HepG2 (cell line): ENCODE data around the gene PDE9A. TPM values are rescaled to one million over a fixed set of nuclear protein-coding genes. Genes with fewer than 3 reads are reported as not detected.

Source experiments
- ATAC-seq: fragments of 200-7000 bp; cut with Tn5 transposase; 3 replicates; pipeline ENCODE4 v1.9.1; 2020; ENCODE audit warnings: mild to moderate bottlenecking, moderate library complexity
- BruUV-seq: library from RNA; stranded (reverse); fragments of 400-500 nt; replicated peaks from 2 replicates; lab custom pipeline; 2021; lab: Mats Ljungman, UMichigan
- CTCF ChIA-PET: fragments of 300-600 bp; formaldehyde crosslinking; extraction: SDS; loops from one replicate; lab custom pipeline; 2021; ENCODE audit warnings: low total read pairs, inconsistent platforms, low intra/inter-chr PET ratio; lab: Yijun Ruan, JAX
- POLR2A ChIA-PET: fragments of 350-600 bp; sonication (Branson Sonifier 250); formaldehyde crosslinking; loops from one replicate; lab custom pipeline; 2020; ENCODE audit warnings: antibody characterized with exemption, inconsistent platforms; lab: Yijun Ruan, JAX
- DNase-seq: peaks from one replicate; pipeline ENCODE4 v3.0.0-alpha.2; 2015; ENCODE audit warnings: low spot score
- FAIRE-seq: peaks from 3 replicates; lab custom pipeline; 2011; peaks lifted over from hg19 to GRCh38; lab: Jason Lieb, UNC
- H2AFZ ChIP-seq: one replicate; pipeline ENCODE4 v1.6.1; 2011; ENCODE audit warnings: low read length, inconsistent platforms
- H3K27ac ChIP-seq: fragments of 300-600 bp; 3 replicates; pipeline ENCODE4 v1.8.0; 2011; ENCODE audit warnings: mixed run types, mild to moderate bottlenecking, mixed read lengths, low read length, inconsistent platforms; ENCODE audit not compliant: insufficient read depth; ENCODE audit errors: extremely low read length
- H3K27me3 ChIP-seq, 2 experiments: fragments of 200-600 bp in 1 of 2; 2 replicates in 1 of 2; 3 replicates in 1 of 2; pipeline versions ENCODE4 v1.6.0 to v1.8.0; 2011; ENCODE audit warnings: low read length in 2 of 2, mild to moderate bottlenecking in 2 of 2, moderate library complexity in 2 of 2, inconsistent platforms in 1 of 2; ENCODE audit not compliant: insufficient read depth in 2 of 2, control insufficient read depth in 1 of 2
- H3K36me3 ChIP-seq, 2 experiments: fragments of 200-600 bp in 1 of 2; replicated peaks in 1 of 2; 2 replicates in 1 of 2; 3 replicates in 1 of 2; pipeline versions ENCODE4 v1.5.1 to v1.8.0; 2011; ENCODE audit warnings: low read length in 2 of 2, inconsistent platforms in 1 of 2; ENCODE audit not compliant: insufficient read depth in 2 of 2, control insufficient read depth in 1 of 2
- H3K4me1 ChIP-seq: 2 replicates; pipeline ENCODE4 v1.5.1; 2012; ENCODE audit warnings: low read length, inconsistent platforms; ENCODE audit not compliant: insufficient read depth
- H3K4me2 ChIP-seq: 2 replicates; pipeline ENCODE4 v1.6.0; 2011; ENCODE audit warnings: low read depth, low read length, inconsistent platforms
- H3K4me3 ChIP-seq, 3 experiments: fragments of 200-600 bp in 1 of 3; sonication (generic), shearing (Covaris generic) in 1 of 3; replicated peaks in 1 of 3; 2 replicates each; pipeline ENCODE4 v1.5.1; 2011 to 2016; ENCODE audit warnings: low read length in 3 of 3, inconsistent platforms in 2 of 3, low read depth in 2 of 3, mild to moderate bottlenecking in 2 of 3, control low read depth in 1 of 3, mixed read lengths in 1 of 3; ENCODE audit not compliant: insufficient read depth in 1 of 3
- H3K79me2 ChIP-seq: one replicate; pipeline ENCODE4 v1.6.1; 2011; ENCODE audit warnings: low read length, inconsistent platforms; ENCODE audit not compliant: insufficient read depth
- H3K9ac ChIP-seq: 2 replicates; pipeline ENCODE4 v1.6.0; 2011; ENCODE audit warnings: mild to moderate bottlenecking, low read depth, low read length, inconsistent platforms; ENCODE audit not compliant: insufficient read depth
- H3K9me3 ChIP-seq: 2 replicates; pipeline ENCODE4 v1.5.1; 2012; ENCODE audit warnings: mild to moderate bottlenecking, low read length
- H4K20me1 ChIP-seq: 2 replicates; pipeline ENCODE4 v1.6.0; 2011; ENCODE audit warnings: inconsistent platforms, mild to moderate bottlenecking, low read length, moderate library complexity; ENCODE audit not compliant: insufficient read depth
- RAD21 ChIP-seq: fragments of 450-650 bp; formaldehyde crosslinking; IDR thresholded peaks from 2 replicates; pipeline ENCODE4 v1.5.0; 2020; ENCODE audit warnings: mild to moderate bottlenecking
- ZNF687 ChIP-seq: sonication (generic); formaldehyde crosslinking; IDR thresholded peaks from 2 replicates; pipeline ENCODE4 v1.5.1; 2020; ENCODE audit warnings: mild to moderate bottlenecking, missing genetic modification reagents, moderate library complexity
- WGBS: methylation state at CpG from one replicate; pipeline ENCODE4 v1.1.6; 2017; ENCODE audit warnings: low lambda C conversion rate; 5-methylcytosine and 5-hydroxymethylcytosine counted together
- in situ Hi-C: cut with HindIII; loops from 2 replicates; pipeline ENCODE4 v1.10.0; 2017; ENCODE audit warnings: low pct_unique_long_range_greater_than_20kb; ENCODE audit not compliant: extremely low pct_ligation_motif_present
- intact Hi-C: fragments of 100-400 bp; cut with micrococcal nuclease; formaldehyde crosslinking; loops from one replicate; pipeline ENCODE4 v1.10.0; 2022; ENCODE audit not compliant: unreplicated experiment
- polyA plus RNA-seq, 8 experiments: library from polyadenylated mRNA; depleted of rRNA in 3 of 8; stranded (reverse) in 7 of 8; unstranded in 1 of 8; fragments of >200 nt; fragmentation: Illumina TruSeq in 4 of 8; extraction: Trizol in 4 of 8; gene quantifications; 2 replicates each; pipeline versions ENCODE4 v1.2.1 to v1.2.3, GENCODE V29; 2011 to 2016; ENCODE audit warnings: low read depth in 4 of 8, missing spikeins in 1 of 8, mixed read lengths in 1 of 8; ENCODE audit not compliant: insufficient read depth in 1 of 8
- total RNA-seq, 5 experiments: library from RNA; depleted of rRNA; stranded (reverse); fragments of >200 nt; fragmentation: Illumina TruSeq; extraction: Trizol; gene quantifications; 2 replicates each; pipeline ENCODE4 v1.2.3, GENCODE V29; 2016; ENCODE audit warnings: low read depth in 1 of 5

PDE9A gene
- total and polyA plus RNA-seq, 2 of the 13 experiments (the other 11 are each of a cell fraction or from before 2014, with no cell fraction given), result 4.6 to 19.7 TPM

- no peaks in the 10 kb centered on the region for H3K79me2 ChIP-seq
- POLR2A ChIA-PET, result no interaction called here
- FAIRE-seq (no peak), DNase-seq (no peak), ATAC-seq (no peak)
- TF ChIP-seq RAD21 (CRISPR knock-in tag) (no peak), ZNF687 (0 out of 2 replicates have a peak, but pooled peaks have one; percentile 10)
- H2AFZ ChIP-seq, result no peak overlapping the region
- H3K27ac ChIP-seq, result no peak overlapping the region
- H3K4me3 ChIP-seq, result no peak overlapping the region
- H3K9ac ChIP-seq, result no peak overlapping the region
- H3K27me3 ChIP-seq, result peaks cover 0 to 14% of the 10 kb centered on the region in 2 experiments; a peak in 3 of 5 replicates
- CTCF ChIA-PET, result no interaction called here
- no peak overlapping the region; the same call in 1 of the 2 replicates for H3K4me2 ChIP-seq
- no peaks in the 10 kb centered on the region for H3K36me3 ChIP-seq
- BruUV-seq, result no TSS peak
- intact Hi-C loops (loop anchor here (5.0 to 10.0 kb wide), 2 partner anchors 50 to 133 kb away; partner anchors contain the start of gene PDE9A), in situ Hi-C loops (loop anchor here (5.0 kb wide), 1 partner anchor 42 kb away; no protein-coding TSS in a partner anchor)
- WGBS, result 69% methylated on average over 15 of the region's 17 CpGs
- H4K20me1 ChIP-seq, result no peaks in the 10 kb centered on the region
- H3K9me3 ChIP-seq, result no peaks in the 10 kb centered on the region
- peaks cover 54% of the 10 kb centered on the region for H3K4me1 ChIP-seq
Observed at GRCh38 chr21:42784896-42785451, 131.6 kb downstream of the PDE9A start.
